Measurements from ENCODE around the gene ANKMY1. TPM values are rescaled to one million over a fixed set of nuclear protein-coding genes. Genes with fewer than 3 reads are reported as not detected.

Gene ANKMY1
- total and polyA plus RNA-seq, 2 of the 13 experiments (the other 11 are each of a cell fraction or from before 2014, with no cell fraction given), result 11.7 to 18.8 TPM

GRCh38 chr2:240434728-240435456 is 122.9 kb downstream of the ANKMY1 start (continued):
- no peak for TF ChIP-seq SMAD3 (CRISPR knock-in tag; IDR thresholded peaks at IDR 0.05)
- TF ChIP-seq, protein P1, sequence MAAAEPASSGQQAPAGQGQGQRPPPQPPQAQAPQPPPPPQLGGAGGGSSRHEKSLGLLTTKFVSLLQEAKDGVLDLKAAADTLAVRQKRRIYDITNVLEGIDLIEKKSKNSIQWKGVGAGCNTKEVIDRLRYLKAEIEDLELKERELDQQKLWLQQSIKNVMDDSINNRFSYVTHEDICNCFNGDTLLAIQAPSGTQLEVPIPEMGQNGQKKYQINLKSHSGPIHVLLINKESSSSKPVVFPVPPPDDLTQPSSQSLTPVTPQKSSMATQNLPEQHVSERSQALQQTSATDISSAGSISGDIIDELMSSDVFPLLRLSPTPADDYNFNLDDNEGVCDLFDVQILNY (CRISPR knock-in tag; conservative IDR thresholded peaks at IDR 0.05), result no peak
- no peak for TF ChIP-seq ZNF839 (CRISPR knock-in tag; IDR thresholded peaks at IDR 0.05; ENCODE audit: borderline replicate concordance)
- TF ChIP-seq RBM39 (IDR thresholded peaks at IDR 0.05; ENCODE audit: low read depth, low read length, poor library complexity, severe bottlenecking), result no peak
- peak; percentile 65 for TF ChIP-seq NFYB (CRISPR knock-in tag; IDR thresholded peaks at IDR 0.05)
- TF ChIP-seq SMARCC2 (IDR thresholded peaks at IDR 0.05), result no peak
- no peak for TF ChIP-seq ZNF766 (CRISPR knock-in tag; IDR thresholded peaks at IDR 0.05; ENCODE audit: borderline replicate concordance)
- no peak for TF ChIP-seq ZNF646 (CRISPR knock-in tag; IDR thresholded peaks at IDR 0.05)
- no peak for TF ChIP-seq SMC3 (IDR thresholded peaks at IDR 0.05; ENCODE audit: low read length)
- 0 out of 2 replicates have a peak, but pooled peaks have one; percentile 3 for TF ChIP-seq RBFOX2 (IDR thresholded peaks at IDR 0.05; ENCODE audit: low read depth, low read length)
- no peak for TF ChIP-seq CEBPG (CRISPR knock-in tag; IDR thresholded peaks at IDR 0.05)
- TF ChIP-seq PCBP1 (IDR thresholded peaks at IDR 0.05; ENCODE audit: borderline replicate concordance, low read depth, low read length), result 0 out of 2 replicates have a peak, but pooled peaks have one; percentile 3
- no peak for TF ChIP-seq ZNF639 (CRISPR knock-in tag; conservative IDR thresholded peaks at IDR 0.05)
- TF ChIP-seq ARNT2 (CRISPR knock-in tag; IDR thresholded peaks at IDR 0.05; ENCODE audit: low read depth), result 0 out of 2 replicates have a peak, but pooled peaks have one; percentile 7
- TF ChIP-seq ZFAT (CRISPR knock-in tag; conservative IDR thresholded peaks at IDR 0.05), result no peak
- no peak for TF ChIP-seq ZSCAN9 (CRISPR knock-in tag; IDR thresholded peaks at IDR 0.05; ENCODE audit: borderline replicate concordance)

Data from HepG2 (cell line).